ENCODE results near the gene IL17F.

The IL17F gene

GRCh38 chr6:52262620-52263344 is 18.5 kb upstream of the IL17F start:
- no peaks in the 10 kb centered on the region; the same call in 1 of the 2 replicates for H3K36me3 ChIP-seq (ENCODE audit: insufficient read depth)
- no peak overlapping the region for H3K4me2 ChIP-seq
- no peak overlapping the region for H3K9ac ChIP-seq
- no peaks in the 10 kb centered on the region for H3K79me2 ChIP-seq (ENCODE audit: insufficient read depth, low read depth)
- H2AFZ ChIP-seq (ENCODE audit: low read depth), result no peak overlapping the region
- no peaks in the 10 kb centered on the region for H4K20me1 ChIP-seq (ENCODE audit: insufficient read depth)
- TF ChIP-seq CTCF (conservative IDR thresholded peaks at IDR 0.05; ENCODE audit: low read depth, low read length), result no peak
- no peaks in the 10 kb centered on the region for H3K27me3 ChIP-seq (ENCODE audit: insufficient read depth, low read depth)
- no peak overlapping the region for H3K4me3 ChIP-seq (IDR thresholded peaks at IDR 0.05; ENCODE audit: insufficient read depth, low read depth, low read length)
- no peak overlapping the region for H3K27ac ChIP-seq
- no peaks in the 10 kb centered on the region for H3K4me1 ChIP-seq (ENCODE audit: low read depth, poor library complexity, severe bottlenecking)

DNA sequence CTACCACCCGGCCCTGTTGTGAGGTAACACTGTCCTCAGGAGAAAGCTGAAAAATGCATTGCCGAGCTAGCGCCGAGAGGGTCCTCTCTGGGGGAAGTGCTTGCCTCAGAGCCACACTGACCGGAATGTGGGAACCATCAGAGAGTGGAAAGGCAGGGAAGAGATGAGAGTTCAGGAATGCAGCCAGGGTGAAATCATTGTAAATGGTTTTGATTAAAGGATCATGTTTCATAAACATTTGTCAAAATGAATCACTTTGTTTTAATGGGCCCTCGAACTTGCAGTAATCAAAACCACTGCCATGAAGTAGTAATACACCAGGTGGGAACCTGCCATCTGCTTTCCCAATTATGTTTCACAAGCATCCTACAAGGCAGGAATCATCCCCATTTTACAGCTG is 16.9 kb upstream of the IL17F start:
- H3K4me3 ChIP-seq (IDR thresholded peaks at IDR 0.05; ENCODE audit: insufficient read depth, low read depth, low read length), result no peak overlapping the region
- H3K79me2 ChIP-seq (ENCODE audit: insufficient read depth, low read depth), result no peaks in the 10 kb centered on the region
- H3K36me3 ChIP-seq (ENCODE audit: insufficient read depth), result no peaks in the 10 kb centered on the region; the same call in 1 of the 2 replicates
- H2AFZ ChIP-seq (ENCODE audit: low read depth), result no peak overlapping the region
- H3K9ac ChIP-seq, result no peak overlapping the region
- no peak overlapping the region for H3K27ac ChIP-seq
- peaks cover 5% of the 10 kb centered on the region for H3K4me1 ChIP-seq (ENCODE audit: low read depth, poor library complexity, severe bottlenecking)
- no peak overlapping the region for H3K4me2 ChIP-seq
- no peak for TF ChIP-seq CTCF (conservative IDR thresholded peaks at IDR 0.05; ENCODE audit: low read depth, low read length)
- H4K20me1 ChIP-seq (ENCODE audit: insufficient read depth), result no peaks in the 10 kb centered on the region
- no peaks in the 10 kb centered on the region for H3K27me3 ChIP-seq (ENCODE audit: insufficient read depth, low read depth)

GRCh38 chr6:52260634-52261033 is 16.3 kb upstream of the IL17F start:
- TF ChIP-seq CTCF (conservative IDR thresholded peaks at IDR 0.05; ENCODE audit: low read depth, low read length), result no peak
- Histone ChIP-seq H3K4me1 (ENCODE audit: low read depth, poor library complexity, severe bottlenecking) (peaks cover 5% of the 10 kb centered on the region), H3K27ac (no peak overlapping the region), H3K9ac (no peak overlapping the region), H3K79me2 (ENCODE audit: insufficient read depth, low read depth) (no peaks in the 10 kb centered on the region), H3K4me2 (no peak overlapping the region), H3K4me3 (IDR thresholded peaks at IDR 0.05; ENCODE audit: insufficient read depth, low read depth, low read length) (no peak overlapping the region), H3K36me3 (ENCODE audit: insufficient read depth) (no peaks in the 10 kb centered on the region), H3K27me3 (ENCODE audit: insufficient read depth, low read depth) (no peaks in the 10 kb centered on the region), H2AFZ (ENCODE audit: low read depth) (no peak overlapping the region), H4K20me1 (ENCODE audit: insufficient read depth) (no peaks in the 10 kb centered on the region)

DNA sequence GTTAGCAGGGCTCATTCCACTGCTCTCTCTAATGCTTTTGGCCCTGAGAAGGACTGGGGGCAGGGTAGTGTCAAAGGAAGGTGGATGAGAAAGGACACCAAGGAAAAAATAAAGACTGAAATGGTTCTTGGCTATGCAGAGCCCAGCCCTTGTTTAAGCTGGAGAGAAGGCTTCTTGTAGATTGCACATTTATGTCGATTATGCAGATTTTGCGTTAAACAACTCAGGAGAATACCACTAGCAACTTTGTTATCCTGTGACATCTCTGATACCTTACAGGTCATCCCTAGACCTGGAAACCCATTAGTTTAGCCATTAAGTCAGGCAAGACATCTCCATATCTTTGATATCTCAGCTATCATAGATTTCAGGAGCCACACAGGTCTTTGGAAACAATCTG is 11.1 kb upstream of the IL17F start:
- Histone ChIP-seq H3K4me1 (ENCODE audit: low read depth, poor library complexity, severe bottlenecking) (peaks cover 22% of the 10 kb centered on the region), H3K4me2 (no peak overlapping the region)

More for the DNA sequence above, 11.1 kb upstream of the IL17F start:
- Histone ChIP-seq H3K27ac (no peak overlapping the region), H3K27me3 (ENCODE audit: insufficient read depth, low read depth) (no peaks in the 10 kb centered on the region), H2AFZ (ENCODE audit: low read depth) (no peak overlapping the region), H3K36me3 (ENCODE audit: insufficient read depth) (no peaks in the 10 kb centered on the region), H3K79me2 (ENCODE audit: insufficient read depth, low read depth) (no peaks in the 10 kb centered on the region), H4K20me1 (ENCODE audit: insufficient read depth) (no peaks in the 10 kb centered on the region), H3K4me3 (IDR thresholded peaks at IDR 0.05; ENCODE audit: insufficient read depth, low read depth, low read length) (no peak overlapping the region), H3K9ac (no peak overlapping the region)
- no peak for TF ChIP-seq CTCF (conservative IDR thresholded peaks at IDR 0.05; ENCODE audit: low read depth, low read length)

Data from KMS-11 (cell line).